Measurements from ENCODE around the gene SLC13A4.
A peak's percentile ranks its signal among the peaks of the same experiment; 100 is the strongest.

Gene SLC13A4

DNA sequence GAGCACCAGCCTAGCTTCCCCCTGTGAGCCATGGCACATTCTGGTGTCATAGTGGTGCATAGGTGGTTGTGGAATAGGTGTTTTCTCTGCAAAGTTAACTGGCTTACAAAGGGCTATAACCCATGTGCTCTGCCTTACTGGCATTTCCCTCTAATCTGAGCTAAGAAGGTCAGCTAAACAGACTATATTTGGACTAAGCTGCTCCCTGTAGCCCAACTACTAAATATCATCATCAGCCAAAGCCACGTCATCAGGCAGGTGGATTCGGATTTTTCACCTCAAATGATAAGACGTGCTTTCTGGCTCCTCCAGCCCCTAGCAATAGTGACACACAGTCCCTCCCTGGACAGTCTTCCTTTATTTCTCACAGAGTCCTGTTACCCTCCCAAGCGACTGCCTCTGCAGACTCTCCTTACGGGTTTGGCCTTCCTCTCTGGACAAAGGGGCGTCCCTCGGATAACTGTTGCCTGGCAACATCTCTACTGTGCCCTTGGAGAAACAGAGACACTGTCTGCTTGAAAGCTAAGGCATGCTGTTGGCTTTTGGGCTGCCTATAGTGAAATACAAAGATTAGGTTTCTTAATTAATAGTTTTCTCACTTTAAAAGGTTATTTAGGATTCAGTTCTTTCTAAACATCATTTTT is 9.1 kb downstream of the SLC13A4 start:
- no peak for DNase-seq (ENCODE audit: low read depth)

GRCh38 chr7:135718219-135718618 is 9.8 kb downstream of the SLC13A4 start:
- no peak for DNase-seq (ENCODE audit: low read depth)

DNA sequence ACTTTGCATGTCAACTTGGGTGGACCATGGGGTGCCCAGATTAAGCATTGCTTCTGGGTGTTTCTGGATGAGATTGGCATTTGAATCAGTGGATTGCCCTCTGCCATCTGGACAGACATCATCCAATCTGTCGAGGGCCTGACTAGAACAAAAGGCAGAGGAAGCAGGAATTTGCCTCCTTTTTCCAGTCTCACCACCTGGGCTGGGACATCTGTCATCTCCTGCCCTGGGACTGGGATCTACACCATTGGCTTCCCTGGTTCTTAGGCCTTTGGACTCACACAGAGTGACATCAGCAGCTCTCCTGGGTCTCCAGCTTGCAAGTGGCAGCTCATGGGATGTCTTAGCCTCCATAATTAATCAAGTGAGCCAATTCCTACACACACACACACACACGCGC is 10.3 kb downstream of the SLC13A4 start:
- no peak for DNase-seq (ENCODE audit: low read depth)

- DNase-seq (ENCODE audit: low read depth): peak; percentile 86
Observed at GRCh38 chr7:135716677-135717238, 11.2 kb downstream of the SLC13A4 start.

DNA sequence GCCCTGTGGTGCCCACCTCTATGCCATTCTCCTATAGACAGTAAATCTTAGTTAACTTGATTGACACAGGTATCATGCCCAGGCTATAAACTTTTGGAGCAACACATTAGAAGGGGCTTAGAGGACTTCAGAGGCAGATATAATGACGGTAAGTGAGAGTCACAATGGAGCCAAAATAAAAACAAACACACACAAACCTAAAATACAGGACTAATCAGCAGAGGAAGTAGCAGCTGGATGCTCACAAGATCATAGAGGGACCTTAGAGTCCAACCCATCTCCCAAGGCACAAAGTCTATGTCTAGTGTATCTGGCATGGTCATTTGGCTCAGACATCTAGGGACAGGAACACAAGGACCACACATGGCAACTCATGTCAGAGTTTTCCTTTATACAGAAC is 12.3 kb downstream of the SLC13A4 start:
- no peak for DNase-seq (ENCODE audit: low read depth)

DNA sequence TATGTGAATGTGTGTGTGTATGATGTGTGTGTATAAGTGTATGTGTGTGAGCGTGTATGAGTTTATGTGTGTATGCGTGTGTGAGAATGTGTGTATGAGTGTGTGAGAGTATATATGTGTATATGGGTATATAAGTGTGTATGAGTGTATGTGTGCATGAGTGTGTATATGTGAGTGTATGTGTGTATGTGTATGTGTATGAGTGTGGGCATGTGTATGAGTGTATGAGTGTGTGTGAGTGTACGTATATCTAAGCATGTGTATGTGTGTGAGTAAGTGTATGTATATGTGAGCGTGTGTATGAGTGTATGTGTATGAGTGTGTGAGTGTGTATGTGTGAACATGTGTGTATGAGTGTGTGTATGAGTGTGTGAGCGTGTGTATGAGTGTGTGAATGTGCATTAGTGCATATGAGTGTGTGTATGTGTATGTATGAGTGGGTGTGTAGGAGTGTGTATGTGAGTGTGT is 12.9 kb downstream of the SLC13A4 start:
- no peak for DNase-seq (ENCODE audit: low read depth)

DNA sequence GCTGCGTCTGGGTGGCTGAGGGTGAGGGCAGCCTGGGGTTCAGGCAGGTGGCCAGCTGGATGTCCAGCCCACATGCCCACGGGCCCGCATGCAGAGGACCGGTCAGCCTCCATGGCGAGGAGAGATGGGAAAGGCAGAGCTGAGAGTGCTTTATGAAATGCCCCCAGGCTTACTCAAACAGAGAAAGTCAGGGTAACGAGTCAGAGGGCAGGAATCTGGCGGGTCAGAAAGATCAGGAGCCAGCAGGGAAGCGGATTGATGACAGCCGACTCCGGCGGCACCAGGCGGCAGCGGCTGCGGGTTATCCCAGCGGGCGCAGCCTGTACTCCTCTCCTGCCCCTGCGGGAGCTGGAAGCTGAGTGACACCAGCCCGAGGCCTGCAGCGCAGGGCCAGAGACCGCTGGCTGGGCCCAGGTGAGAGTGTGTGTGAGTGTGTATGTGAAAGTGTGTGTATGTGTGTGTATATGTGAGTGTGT is 13.4 kb downstream of the SLC13A4 start:
- DNase-seq (ENCODE audit: low read depth): peak; percentile 96

- DNase-seq (ENCODE audit: low read depth): peak; percentile 55
Observed at GRCh38 chr7:135713836-135714470, 14.0 kb downstream of the SLC13A4 start.

DNA sequence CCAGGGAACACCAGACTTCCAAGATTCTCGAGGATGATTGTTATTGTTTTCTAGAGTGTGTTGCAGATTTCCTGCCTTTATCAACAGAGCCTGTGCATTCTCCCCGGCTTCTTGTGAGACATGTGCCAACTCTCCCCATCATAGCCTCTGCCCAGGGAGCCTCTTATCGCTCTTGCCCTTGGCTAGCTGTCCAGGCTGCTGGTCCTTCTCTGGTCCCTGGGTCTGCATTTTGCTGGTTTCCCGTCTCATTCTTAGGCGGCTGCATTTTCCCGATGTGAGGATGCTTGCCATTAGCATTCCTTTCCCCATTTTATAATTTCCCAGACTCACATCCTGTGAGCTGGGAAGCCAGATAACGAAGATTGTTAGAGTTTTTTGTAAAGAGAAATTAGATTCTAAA is 15.2 kb downstream of the SLC13A4 start:
- no peak for DNase-seq (ENCODE audit: low read depth)

- DNase-seq (ENCODE audit: low read depth): peak; percentile 8
Observed at GRCh38 chr7:135712182-135712782, 15.7 kb downstream of the SLC13A4 start.

DNA sequence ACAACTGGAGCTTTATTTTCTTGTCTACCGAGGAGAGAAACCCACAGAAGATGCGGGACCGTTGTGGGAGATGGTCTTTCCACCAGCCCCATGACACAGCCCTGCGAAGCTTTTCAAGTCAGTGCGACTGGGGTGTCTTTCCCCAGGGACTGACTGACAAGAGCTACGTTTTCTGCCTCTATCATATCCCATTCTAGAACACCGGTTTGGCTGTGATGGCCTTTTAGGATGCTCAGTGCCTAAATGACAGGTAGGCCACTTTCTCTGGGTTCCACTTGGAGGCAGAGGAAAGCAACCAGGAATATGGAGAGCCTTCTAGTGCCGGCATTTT is 16.9 kb downstream of the SLC13A4 start:
- no peak for DNase-seq (ENCODE audit: low read depth)

DNA sequence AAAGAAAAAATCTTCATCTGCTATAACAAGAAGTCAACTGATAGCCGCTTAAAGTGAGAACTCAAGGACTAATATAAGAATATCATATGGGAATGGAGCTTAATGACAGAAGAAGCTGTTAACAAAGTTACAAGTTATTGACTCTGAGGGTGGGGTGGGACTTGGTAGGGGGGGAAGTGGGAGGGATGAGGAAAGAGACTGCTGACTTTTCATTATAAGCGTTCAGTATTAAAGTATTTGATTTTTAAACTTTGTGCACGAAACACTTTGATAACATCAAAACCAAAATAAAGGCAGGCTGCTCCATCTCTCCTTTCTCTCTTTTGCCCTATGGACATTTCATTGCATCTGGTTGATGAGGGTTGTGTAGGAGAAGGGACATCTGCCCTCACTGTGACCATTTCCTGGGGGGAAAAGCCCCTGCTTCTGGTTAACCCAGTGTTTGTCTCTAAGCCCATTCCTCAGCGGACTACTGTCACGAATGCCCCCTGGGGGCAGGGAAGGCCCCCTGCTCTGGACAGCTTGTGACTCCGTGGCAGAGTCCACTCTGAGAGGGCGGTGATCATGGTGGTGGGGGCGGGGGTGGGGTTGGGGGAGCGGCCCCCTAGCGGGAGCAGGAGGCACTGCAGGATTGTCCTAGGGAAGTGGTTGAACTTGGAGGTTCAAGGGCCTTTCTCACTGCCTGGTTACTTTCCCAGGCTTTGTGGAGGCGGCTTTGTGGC is 17.4 kb downstream of the SLC13A4 start:
- peak; percentile 47 for DNase-seq (ENCODE audit: low read depth)

- DNase-seq (ENCODE audit: low read depth): no peak
Observed at GRCh38 chr7:135709508-135709907, 18.5 kb downstream of the SLC13A4 start.

GRCh38 chr7:135708041-135708440 is 19.9 kb downstream of the SLC13A4 start:
- DNase-seq (ENCODE audit: low read depth): no peak

- no peak for DNase-seq (ENCODE audit: low read depth)
Observed at GRCh38 chr7:135707570-135707966, 20.4 kb downstream of the SLC13A4 start.

- peak; percentile 56 for DNase-seq (ENCODE audit: low read depth)
Observed at GRCh38 chr7:135706858-135707569, 21.0 kb downstream of the SLC13A4 start.

DNA sequence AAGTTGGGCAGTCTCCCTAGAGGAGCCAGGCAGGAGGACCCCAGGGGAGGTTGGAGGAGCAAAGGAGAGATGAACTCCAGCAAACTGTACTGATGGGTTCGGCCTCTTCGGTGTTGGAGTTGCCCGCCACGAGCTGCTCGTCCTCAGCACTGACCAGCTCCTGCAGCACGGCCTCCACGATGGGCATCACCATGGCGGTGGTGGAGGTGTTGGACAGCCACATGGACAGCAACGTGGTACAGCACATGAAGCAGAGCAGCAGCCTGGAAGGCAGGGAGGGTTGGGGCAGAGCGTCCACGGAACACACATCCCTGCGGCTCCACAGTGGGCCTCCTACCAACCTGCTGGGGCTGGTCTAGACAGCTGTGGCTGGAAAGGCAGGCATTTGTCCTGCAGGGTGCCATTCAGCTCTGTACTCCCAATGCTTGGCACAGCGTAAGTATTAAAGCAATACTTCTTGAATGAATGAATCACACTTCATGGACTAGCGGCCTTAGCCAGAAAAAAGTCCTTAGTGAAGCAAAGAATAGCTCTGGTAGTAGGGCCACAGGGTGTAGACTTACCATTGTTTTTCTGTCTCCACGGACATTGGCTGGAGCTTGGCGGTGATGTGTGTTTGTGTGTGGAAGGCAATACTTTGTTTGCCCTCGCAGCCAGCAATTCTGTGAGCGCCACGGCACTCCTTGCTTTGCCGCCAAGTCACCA is 21.8 kb downstream of the SLC13A4 start:
- DNase-seq (ENCODE audit: low read depth): no peak

GRCh38 chr7:135704698-135705097 is 23.3 kb downstream of the SLC13A4 start:
- DNase-seq (ENCODE audit: low read depth): no peak

DNA sequence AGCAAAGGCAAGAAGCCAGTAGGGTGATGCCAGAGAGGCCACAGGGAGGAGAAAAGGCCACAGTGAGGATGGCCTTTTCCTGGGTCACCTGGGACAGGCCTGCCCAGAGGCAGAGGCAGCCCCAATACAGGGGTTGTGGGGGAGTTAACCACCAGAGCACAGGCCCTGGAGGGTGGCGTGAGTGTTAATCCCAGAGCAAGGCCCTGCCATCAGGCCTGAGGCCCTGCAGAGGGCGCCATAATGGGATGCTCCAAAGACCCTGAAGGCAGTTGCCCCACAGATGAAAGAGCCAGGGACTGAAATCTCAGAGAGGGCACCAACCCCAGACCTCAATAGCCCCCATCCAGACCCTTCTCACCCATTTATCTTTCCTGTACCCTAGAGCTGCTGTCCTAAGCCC is 23.9 kb downstream of the SLC13A4 start:
- no peak for DNase-seq (ENCODE audit: low read depth)

- DNase-seq (ENCODE audit: low read depth): no peak
Observed at GRCh38 chr7:135697276-135698049, 30.5 kb downstream of the SLC13A4 start.
